HG03460 (cell line): ENCODE results near the gene MRPL28.

ENCODE experiments used
- ATAC-seq: cut with Tn5 transposase; IDR thresholded peaks from one replicate; pipeline ENCODE4 v1.9.1; 2021; ENCODE audit not compliant: unreplicated experiment

MRPL28 gene

GRCh38 chr16:318628-319027, 51.7 kb downstream of the MRPL28 start:
- ATAC-seq = no peak

- no peak for ATAC-seq
These were observed 52.8 kb downstream of the MRPL28 start for GRCh38 chr16:317583-317982.
